OCI-LY3 (cell line): ENCODE results near the gene SCP2D1.

Experiments used
- EZH2phosphoT487 ChIP-seq: fragments of 200-600 bp; shearing (Covaris generic); IDR thresholded peaks from 2 replicates; pipeline ENCODE4 v1.6.1; 2018; ENCODE audit warnings: antibody characterized with exemption, mixed run types, low read depth
- TF ChIP-seq, protein P1 (sequence below): fragments of 200-600, 300-600 bp; sonication (generic); IDR thresholded peaks from 2 replicates; pipeline ENCODE4 v1.5.1; 2014; ENCODE audit warnings: antibody characterized with exemption, low read length, low read depth

DNA sequence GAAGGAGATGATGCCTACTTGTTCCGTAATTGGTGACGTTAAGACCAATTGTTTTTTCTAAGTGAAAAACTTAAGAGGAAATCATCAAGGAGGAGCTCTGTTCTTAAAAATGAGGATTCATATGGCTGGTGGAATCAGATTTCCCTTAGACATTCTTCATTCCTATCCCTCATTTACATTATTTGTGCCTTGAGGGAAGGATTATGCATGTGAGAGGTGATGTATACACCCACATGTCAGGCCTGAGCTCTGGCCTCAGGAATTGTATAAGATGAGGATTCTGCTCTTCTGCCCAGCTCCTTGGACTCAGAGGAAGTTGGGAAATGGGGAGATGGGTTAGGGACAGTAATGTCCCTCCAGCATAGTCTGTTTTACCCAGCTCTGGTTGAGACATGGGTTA, 42.3 kb downstream of the SCP2D1 start:
- TF ChIP-seq, protein P1, sequence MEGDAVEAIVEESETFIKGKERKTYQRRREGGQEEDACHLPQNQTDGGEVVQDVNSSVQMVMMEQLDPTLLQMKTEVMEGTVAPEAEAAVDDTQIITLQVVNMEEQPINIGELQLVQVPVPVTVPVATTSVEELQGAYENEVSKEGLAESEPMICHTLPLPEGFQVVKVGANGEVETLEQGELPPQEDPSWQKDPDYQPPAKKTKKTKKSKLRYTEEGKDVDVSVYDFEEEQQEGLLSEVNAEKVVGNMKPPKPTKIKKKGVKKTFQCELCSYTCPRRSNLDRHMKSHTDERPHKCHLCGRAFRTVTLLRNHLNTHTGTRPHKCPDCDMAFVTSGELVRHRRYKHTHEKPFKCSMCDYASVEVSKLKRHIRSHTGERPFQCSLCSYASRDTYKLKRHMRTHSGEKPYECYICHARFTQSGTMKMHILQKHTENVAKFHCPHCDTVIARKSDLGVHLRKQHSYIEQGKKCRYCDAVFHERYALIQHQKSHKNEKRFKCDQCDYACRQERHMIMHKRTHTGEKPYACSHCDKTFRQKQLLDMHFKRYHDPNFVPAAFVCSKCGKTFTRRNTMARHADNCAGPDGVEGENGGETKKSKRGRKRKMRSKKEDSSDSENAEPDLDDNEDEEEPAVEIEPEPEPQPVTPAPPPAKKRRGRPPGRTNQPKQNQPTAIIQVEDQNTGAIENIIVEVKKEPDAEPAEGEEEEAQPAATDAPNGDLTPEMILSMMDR, result no peak
- no peak for TF ChIP-seq EZH2phosphoT487
